H1 (cell line): ENCODE results near the gene ARHGEF11. TPM values are rescaled to one million over a fixed set of nuclear protein-coding genes. Genes with fewer than 3 reads are reported as not detected.

ENCODE experiments used
- RBBP5 ChIP-seq: IDR thresholded peaks from 2 replicates; pipeline ENCODE4 v1.7.1; 2012; ENCODE audit warnings: low read depth, mild to moderate bottlenecking, inconsistent platforms, low read length, moderate library complexity, borderline replicate concordance
- SP4 ChIP-seq: IDR thresholded peaks from 2 replicates; pipeline ENCODE4 v1.6.1; 2012; ENCODE audit warnings: low read length, inconsistent platforms
- polyA plus RNA-seq, 7 experiments: library from polyadenylated mRNA; depleted of rRNA in 3 of 7; stranded (reverse) in 5 of 7; unstranded in 2 of 7; fragments of >200 nt in 5 of 7; fragments of 200-250 nt in 2 of 7; gene quantifications; 1 replicate in 5 of 7; 2 replicates in 1 of 7; 4 replicates in 1 of 7; pipeline versions ENCODE4 v1.2.1 to v1.2.3, GENCODE V29; 2011 to 2013; ENCODE audit warnings: missing spikeins in 2 of 7, mixed read lengths in 2 of 7
- total RNA-seq: library from RNA; stranded (reverse); fragmentation: NEBNext Ultra II Directional; extraction: Animal tissue kit (Norgen Biotek cat#: 25700); gene quantifications from 2 replicates; pipeline ENCODE4 v1.2.1, GENCODE V29; 2021
- TF ChIP-seq, protein P1 (sequence below): IDR thresholded peaks from 2 replicates; pipeline ENCODE4 v1.6.1; 2012; ENCODE audit warnings: low read length, inconsistent platforms
- TF ChIP-seq, protein P2 (sequence below): IDR thresholded peaks from 2 replicates; pipeline ENCODE4 v1.6.1; 2011; ENCODE audit warnings: low read length, improper control_type of control experiment

ARHGEF11 gene
- total and polyA plus RNA-seq, 2 of the 8 experiments (the other 6 are each of a cell fraction or from before 2014, with no cell fraction given), result 19.9 to 33.1 TPM

DNA sequence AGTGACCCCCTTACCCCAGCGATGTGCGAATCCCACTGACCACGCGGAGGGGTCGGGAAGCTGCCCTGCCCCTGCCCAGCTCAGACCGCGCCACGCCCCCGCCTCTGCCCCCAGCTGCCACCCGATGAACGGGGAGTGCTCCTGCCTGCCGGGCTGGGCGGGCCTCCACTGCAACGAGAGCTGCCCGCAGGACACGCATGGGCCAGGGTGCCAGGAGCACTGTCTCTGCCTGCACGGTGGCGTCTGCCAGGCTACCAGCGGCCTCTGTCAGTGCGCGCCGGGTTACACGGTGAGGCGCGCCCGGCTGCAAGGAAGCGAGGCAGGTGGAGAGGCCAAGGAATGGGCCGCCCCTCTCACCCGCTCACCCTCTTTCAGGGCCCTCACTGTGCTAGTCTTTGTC, 137.0 kb downstream of the ARHGEF11 start (continued):
- TF ChIP-seq, protein P1, sequence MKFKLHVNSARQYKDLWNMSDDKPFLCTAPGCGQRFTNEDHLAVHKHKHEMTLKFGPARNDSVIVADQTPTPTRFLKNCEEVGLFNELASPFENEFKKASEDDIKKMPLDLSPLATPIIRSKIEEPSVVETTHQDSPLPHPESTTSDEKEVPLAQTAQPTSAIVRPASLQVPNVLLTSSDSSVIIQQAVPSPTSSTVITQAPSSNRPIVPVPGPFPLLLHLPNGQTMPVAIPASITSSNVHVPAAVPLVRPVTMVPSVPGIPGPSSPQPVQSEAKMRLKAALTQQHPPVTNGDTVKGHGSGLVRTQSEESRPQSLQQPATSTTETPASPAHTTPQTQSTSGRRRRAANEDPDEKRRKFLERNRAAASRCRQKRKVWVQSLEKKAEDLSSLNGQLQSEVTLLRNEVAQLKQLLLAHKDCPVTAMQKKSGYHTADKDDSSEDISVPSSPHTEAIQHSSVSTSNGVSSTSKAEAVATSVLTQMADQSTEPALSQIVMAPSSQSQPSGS, result no peak
- TF ChIP-seq SP4, result no peak
- TF ChIP-seq RBBP5, result no peak
- TF ChIP-seq, protein P2, sequence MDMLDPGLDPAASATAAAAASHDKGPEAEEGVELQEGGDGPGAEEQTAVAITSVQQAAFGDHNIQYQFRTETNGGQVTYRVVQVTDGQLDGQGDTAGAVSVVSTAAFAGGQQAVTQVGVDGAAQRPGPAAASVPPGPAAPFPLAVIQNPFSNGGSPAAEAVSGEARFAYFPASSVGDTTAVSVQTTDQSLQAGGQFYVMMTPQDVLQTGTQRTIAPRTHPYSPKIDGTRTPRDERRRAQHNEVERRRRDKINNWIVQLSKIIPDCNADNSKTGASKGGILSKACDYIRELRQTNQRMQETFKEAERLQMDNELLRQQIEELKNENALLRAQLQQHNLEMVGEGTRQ, result no peak
- TF ChIP-seq, all 59 proteins: peak for 0
